ENCODE measurements around the gene EHMT1.
"Not testable (repeated sequence)": the region's sequence is repeated elsewhere in the genome, so short reads cannot be mapped to it uniquely, and the experiment has no call there.

EHMT1 gene

GRCh38 chr9:137720571-137721110 is 101.8 kb downstream of the EHMT1 start:
- Mint-ChIP-seq H3K4me3 (no peak overlapping the region), H3K4me1 (peaks cover 32% of the 10 kb centered on the region), H3K27me3 (no peaks in the 10 kb centered on the region), H3K27ac (no peak overlapping the region), H3K36me3 (peaks cover 75% of the 10 kb centered on the region), H3K9me3 (peaks cover 45% of the 10 kb centered on the region)
- CTCF ChIA-PET: no interaction called here
- no peak for DNase-seq

GRCh38 chr9:137721479-137721878 is 102.7 kb downstream of the EHMT1 start:
- Mint-ChIP-seq H3K4me3 (no peak overlapping the region), H3K27me3 (no peaks in the 10 kb centered on the region), H3K27ac (peak overlapping the region; percentile 88), H3K36me3 (peaks cover 80% of the 10 kb centered on the region), H3K4me1 (peaks cover 34% of the 10 kb centered on the region), H3K9me3 (peaks cover 48% of the 10 kb centered on the region)
- CTCF ChIA-PET: interaction anchor here (0.6 kb wide), 1 partner anchor 197 kb away, joined by 3 read pairs; no protein-coding TSS in a partner anchor
- DNase-seq: no peak

GRCh38 chr9:137721899-137722298 is 103.1 kb downstream of the EHMT1 start:
- H3K27me3 Mint-ChIP-seq: no peaks in the 10 kb centered on the region
- no peak for DNase-seq
- peaks cover 50% of the 10 kb centered on the region for H3K9me3 Mint-ChIP-seq
- no peak overlapping the region for H3K4me3 Mint-ChIP-seq
- peak overlapping the region; percentile 88 for H3K27ac Mint-ChIP-seq
- peaks cover 83% of the 10 kb centered on the region for H3K36me3 Mint-ChIP-seq
- peaks cover 33% of the 10 kb centered on the region for H3K4me1 Mint-ChIP-seq
- CTCF ChIA-PET: interaction anchor here (0.6 kb wide), 1 partner anchor 197 kb away, joined by 3 read pairs; no protein-coding TSS in a partner anchor

GRCh38 chr9:137722481-137722880 is 103.7 kb downstream of the EHMT1 start:
- peaks cover 84% of the 10 kb centered on the region for H3K36me3 Mint-ChIP-seq
- DNase-seq: no peak
- peaks cover 33% of the 10 kb centered on the region for H3K4me1 Mint-ChIP-seq

GRCh38 chr9:137723356-137723755 is 104.6 kb downstream of the EHMT1 start:
- CTCF ChIA-PET, DNase-seq, H3K27me3 Mint-ChIP-seq, H3K4me3 Mint-ChIP-seq: not testable (repeated sequence)
- Mint-ChIP-seq H3K27ac (peak overlapping the region; percentile 89), H3K4me1 (peaks cover 31% of the 10 kb centered on the region), H3K9me3 (peaks cover 41% of the 10 kb centered on the region), H3K36me3 (peaks cover 83% of the 10 kb centered on the region)

More at GRCh38 chr9:137722481-137722880, 103.7 kb downstream of the EHMT1 start:
- CTCF ChIA-PET: no interaction called here
- Mint-ChIP-seq H3K4me3 (no peak overlapping the region), H3K9me3 (peaks cover 47% of the 10 kb centered on the region), H3K27ac (peak overlapping the region; percentile 88), H3K27me3 (no peaks in the 10 kb centered on the region)

GRCh38 chr9:137723783-137724445 is 105.1 kb downstream of the EHMT1 start:
- H3K4me1 Mint-ChIP-seq: peaks cover 31% of the 10 kb centered on the region
- no peaks in the 10 kb centered on the region for H3K27me3 Mint-ChIP-seq
- peak overlapping the region; percentile 89 for H3K27ac Mint-ChIP-seq
- H3K4me3 Mint-ChIP-seq: no peak overlapping the region
- H3K9me3 Mint-ChIP-seq: peaks cover 40% of the 10 kb centered on the region
- DNase-seq: no peak
- peaks cover 84% of the 10 kb centered on the region for H3K36me3 Mint-ChIP-seq
- CTCF ChIA-PET: no interaction called here

GRCh38 chr9:137724818-137725240 is 106.0 kb downstream of the EHMT1 start:
- H3K9me3 Mint-ChIP-seq: peaks cover 35% of the 10 kb centered on the region
- peaks cover 31% of the 10 kb centered on the region for H3K4me1 Mint-ChIP-seq
- no peaks in the 10 kb centered on the region for H3K27me3 Mint-ChIP-seq
- no peak for DNase-seq
- CTCF ChIA-PET: no interaction called here
- H3K4me3 Mint-ChIP-seq: no peak overlapping the region
- peaks cover 83% of the 10 kb centered on the region for H3K36me3 Mint-ChIP-seq
- peak overlapping the region; percentile 76 for H3K27ac Mint-ChIP-seq

GRCh38 chr9:137725598-137725997 is 106.8 kb downstream of the EHMT1 start:
- Mint-ChIP-seq H3K9me3 (peaks cover 35% of the 10 kb centered on the region), H3K4me1 (peaks cover 31% of the 10 kb centered on the region), H3K36me3 (peaks cover 84% of the 10 kb centered on the region), H3K4me3 (no peak overlapping the region), H3K27me3 (no peaks in the 10 kb centered on the region), H3K27ac (peak overlapping the region; percentile 64)
- CTCF ChIA-PET: interaction anchor here (0.6 kb wide), 1 partner anchor 36 kb away, joined by 5 read pairs; no protein-coding TSS in a partner anchor
- DNase-seq: no peak

- CTCF ChIA-PET: interaction anchor here (0.6 kb wide), 1 partner anchor 36 kb away, joined by 5 read pairs; no protein-coding TSS in a partner anchor
- not testable (repeated sequence) for H3K27ac Mint-ChIP-seq, H3K27me3 Mint-ChIP-seq, H3K4me3 Mint-ChIP-seq, DNase-seq
- Mint-ChIP-seq H3K4me1 (peaks cover 31% of the 10 kb centered on the region), H3K9me3 (peaks cover 37% of the 10 kb centered on the region), H3K36me3 (peaks cover 87% of the 10 kb centered on the region)
These were observed 107.5 kb downstream of the EHMT1 start for GRCh38 chr9:137726336-137726735.

GRCh38 chr9:137726764-137727163 is 108.0 kb downstream of the EHMT1 start:
- no peak overlapping the region for H3K27ac Mint-ChIP-seq
- H3K36me3 Mint-ChIP-seq: peaks cover 87% of the 10 kb centered on the region
- peaks cover 33% of the 10 kb centered on the region for H3K9me3 Mint-ChIP-seq
- no peak overlapping the region for H3K4me3 Mint-ChIP-seq
- no peak for DNase-seq
- peaks cover 27% of the 10 kb centered on the region for H3K4me1 Mint-ChIP-seq
- H3K27me3 Mint-ChIP-seq: no peaks in the 10 kb centered on the region
- CTCF ChIA-PET: no interaction called here

- no peak for DNase-seq
- H3K9me3 Mint-ChIP-seq: peaks cover 36% of the 10 kb centered on the region
- no peak overlapping the region for H3K4me3 Mint-ChIP-seq
- CTCF ChIA-PET: no interaction called here
- H3K27ac Mint-ChIP-seq: no peak overlapping the region
- H3K4me1 Mint-ChIP-seq: peaks cover 17% of the 10 kb centered on the region
- no peaks in the 10 kb centered on the region for H3K27me3 Mint-ChIP-seq
- H3K36me3 Mint-ChIP-seq: peaks cover 87% of the 10 kb centered on the region
These were observed 108.9 kb downstream of the EHMT1 start for GRCh38 chr9:137727716-137728115.

- Mint-ChIP-seq H3K4me1 (peaks cover 12% of the 10 kb centered on the region), H3K4me3 (no peak overlapping the region), H3K36me3 (peaks cover 94% of the 10 kb centered on the region), H3K9me3 (peaks cover 44% of the 10 kb centered on the region), H3K27me3 (no peaks in the 10 kb centered on the region), H3K27ac (no peak overlapping the region)
- DNase-seq: no peak
- CTCF ChIA-PET: no interaction called here
These were observed 109.9 kb downstream of the EHMT1 start for GRCh38 chr9:137728444-137729311.

GRCh38 chr9:137731216-137731946 is 112.6 kb downstream of the EHMT1 start:
- no peak overlapping the region for H3K27ac Mint-ChIP-seq
- CTCF ChIA-PET: no interaction called here
- H3K4me3 Mint-ChIP-seq: no peak overlapping the region
- no peak for DNase-seq
- no peaks in the 10 kb centered on the region for H3K27me3 Mint-ChIP-seq
- H3K4me1 Mint-ChIP-seq: peaks cover 2% of the 10 kb centered on the region
- H3K36me3 Mint-ChIP-seq: peaks cover 91% of the 10 kb centered on the region
- H3K9me3 Mint-ChIP-seq: peaks cover 42% of the 10 kb centered on the region

Data from activated naive CD4-positive, alpha-beta T cell treated with anti-CD3 and anti-CD28 coated beads, Interleukin-2, amount 10 ng/mL, durations not matched to agents 7 days and 5 days (primary cell).